Smooth muscle cell (in vitro differentiated cells): ENCODE data around the gene SBK2. TPM values are rescaled to one million over a fixed set of nuclear protein-coding genes. Genes with fewer than 3 reads are reported as not detected.

Source experiments
- DNase-seq: peaks from one replicate; lab custom pipeline; 2025; ENCODE audit not compliant: unreplicated experiment; lab: John Stamatoyannopoulos, UW
- H2AFZ ChIP-seq: fragments of 200-600 bp; sonication (generic); 2 replicates; pipeline ENCODE4 v1.6.0; 2016; ENCODE audit warnings: antibody characterized with exemption, low read depth, mild to moderate bottlenecking
- H3F3A ChIP-seq: fragments of 200-600 bp; sonication (generic); 2 replicates; pipeline ENCODE4 v1.6.0; 2017; ENCODE audit warnings: antibody characterized with exemption, low read depth
- H3K27ac ChIP-seq: fragments of 200-600 bp; sonication (generic); 2 replicates; pipeline ENCODE4 v1.5.1; 2016; ENCODE audit warnings: low read depth, mild to moderate bottlenecking
- H3K27me3 ChIP-seq: fragments of 200-600 bp; sonication (generic); 2 replicates; pipeline ENCODE4 v1.6.1; 2016; ENCODE audit warnings: low read depth, mild to moderate bottlenecking
- H3K36me3 ChIP-seq: fragments of 200-600 bp; sonication (generic); 2 replicates; pipeline ENCODE4 v1.5.1; 2016; ENCODE audit warnings: low read depth
- H3K4me1 ChIP-seq: fragments of 200-600 bp; sonication (generic); 2 replicates; pipeline ENCODE4 v1.5.1; 2016; ENCODE audit warnings: low read depth
- H3K4me2 ChIP-seq: fragments of 200-600 bp; sonication (generic); 2 replicates; pipeline ENCODE4 v1.6.0; 2016; ENCODE audit warnings: mild to moderate bottlenecking
- H3K4me3 ChIP-seq: fragments of 200-600 bp; sonication (generic); 2 replicates; pipeline ENCODE4 v1.5.1; 2016; ENCODE audit warnings: mild to moderate bottlenecking
- H3K79me2 ChIP-seq: fragments of 200-600 bp; sonication (generic); 2 replicates; pipeline ENCODE4 v1.6.0; 2016; ENCODE audit warnings: low read depth, mild to moderate bottlenecking
- H3K9ac ChIP-seq: fragments of 200-600 bp; sonication (generic); 2 replicates; pipeline ENCODE4 v1.6.0; 2016; ENCODE audit warnings: low read depth
- H3K9me3 ChIP-seq: fragments of 200-600 bp; sonication (generic); replicated peaks from 2 replicates; pipeline ENCODE4 v1.5.1; 2016; ENCODE audit warnings: low read depth
- H4K20me1 ChIP-seq: fragments of 200-600 bp; sonication (generic); 2 replicates; pipeline ENCODE4 v1.6.0; 2016; ENCODE audit warnings: low read depth
- CTCF ChIP-seq: fragments of 200-600 bp; sonication (generic); IDR thresholded peaks from 2 replicates; pipeline ENCODE4 v1.5.1; 2017; ENCODE audit warnings: borderline replicate concordance, mild to moderate bottlenecking, antibody characterized with exemption; ENCODE audit not compliant: insufficient read depth, poor library complexity, severe bottlenecking
- WGBS: methylation state at CpG from one replicate; pipeline ENCODE4 v1.1.7; 2016; ENCODE audit warnings: low lambda C conversion rate; 5-methylcytosine and 5-hydroxymethylcytosine counted together
- polyA plus RNA-seq: library from polyadenylated mRNA; unstranded; fragments of >200 nt; fragmentation: Nextera tagmentation; extraction: Ambion mirVana; gene quantifications from 2 replicates; pipeline ENCODE4 v1.2.1, GENCODE V29; 2016
- total RNA-seq: library from RNA; depleted of rRNA; stranded (reverse); fragments of >200 nt; gene quantifications from 2 replicates; pipeline ENCODE4 v1.2.3, GENCODE V29; 2014

The SBK2 gene
- total and polyA plus RNA-seq, 2 experiments from 2014 or later = not detected

GRCh38 chr19:55579766-55580621, 43.1 kb upstream of the SBK2 start:
- H4K20me1 ChIP-seq = no peaks in the 10 kb centered on the region
- no peak for TF ChIP-seq CTCF
- no peaks in the 10 kb centered on the region for H3K27me3 ChIP-seq
- DNase-seq = no peak
- 19% methylated on average over 15 of the region's 20 CpGs for WGBS
- peak overlapping the region; percentile 92 for H3K4me2 ChIP-seq
- no peaks in the 10 kb centered on the region for H3K9me3 ChIP-seq
- peak overlapping the region; percentile 68 for H3K27ac ChIP-seq
- H3F3A ChIP-seq = peaks cover 5% of the 10 kb centered on the region
- peak overlapping the region; percentile 96 for H3K4me3 ChIP-seq
- H3K36me3 ChIP-seq = no peaks in the 10 kb centered on the region
- H3K4me1 ChIP-seq = no peaks in the 10 kb centered on the region
- no peak overlapping the region for H2AFZ ChIP-seq
- peak overlapping the region; percentile 91 for H3K9ac ChIP-seq
- peaks cover 13% of the 10 kb centered on the region for H3K79me2 ChIP-seq

- no peaks in the 10 kb centered on the region for H3K9me3 ChIP-seq
- 97% methylated on average over 80 of the region's 90 CpGs for WGBS
- peak overlapping the region; percentile 92 for H3K4me2 ChIP-seq
- no peaks in the 10 kb centered on the region for H3K36me3 ChIP-seq
- H3K9ac ChIP-seq = peak overlapping the region; percentile 91
- no peak overlapping the region for H2AFZ ChIP-seq
- no peak for TF ChIP-seq CTCF
- H3K79me2 ChIP-seq = peaks cover 13% of the 10 kb centered on the region
- H3F3A ChIP-seq = no peaks in the 10 kb centered on the region
- peak overlapping the region; percentile 96 for H3K4me3 ChIP-seq
- H3K27ac ChIP-seq = no peak overlapping the region
- H4K20me1 ChIP-seq = no peaks in the 10 kb centered on the region
- DNase-seq = no peak
- no peaks in the 10 kb centered on the region for H3K4me1 ChIP-seq
- no peaks in the 10 kb centered on the region for H3K27me3 ChIP-seq
Observed at GRCh38 chr19:55578761-55579747, 42.1 kb upstream of the SBK2 start.

GRCh38 chr19:55578031-55578760, 41.3 kb upstream of the SBK2 start:
- Histone ChIP-seq H3K79me2 (peaks cover 13% of the 10 kb centered on the region), H3K4me2 (no peak overlapping the region), H3K27me3 (no peaks in the 10 kb centered on the region), H3K27ac (no peak overlapping the region), H4K20me1 (no peaks in the 10 kb centered on the region), H3F3A (no peaks in the 10 kb centered on the region), H3K9ac (no peak overlapping the region), H2AFZ (no peak overlapping the region), H3K9me3 (no peaks in the 10 kb centered on the region), H3K4me3 (no peak overlapping the region), H3K36me3 (no peaks in the 10 kb centered on the region), H3K4me1 (no peaks in the 10 kb centered on the region)
- DNase-seq = no peak
- WGBS = 98% methylated on average over 68 of the region's 83 CpGs
- no peak for TF ChIP-seq CTCF
